Activated CD8-positive, alpha-beta memory T cell treated with anti-CD3 and anti-CD28 coated beads for 1 hour (primary cell): ENCODE data around the gene KLHDC7B.
A peak's percentile ranks its signal among the peaks of the same experiment; 100 is the strongest.
"Not testable (repeated sequence)": the region's sequence is repeated elsewhere in the genome, so short reads cannot be mapped to it uniquely, and the experiment has no call there.

Experiments
- DNase-seq, 2 donors: peaks; one replicate each; pipeline ENCODE4 v3.0.0-alpha.2; 2020; ENCODE audit warnings: low read depth in 1 of 2; ENCODE audit errors: extremely low read depth in 1 of 2

Gene KLHDC7B

DNA sequence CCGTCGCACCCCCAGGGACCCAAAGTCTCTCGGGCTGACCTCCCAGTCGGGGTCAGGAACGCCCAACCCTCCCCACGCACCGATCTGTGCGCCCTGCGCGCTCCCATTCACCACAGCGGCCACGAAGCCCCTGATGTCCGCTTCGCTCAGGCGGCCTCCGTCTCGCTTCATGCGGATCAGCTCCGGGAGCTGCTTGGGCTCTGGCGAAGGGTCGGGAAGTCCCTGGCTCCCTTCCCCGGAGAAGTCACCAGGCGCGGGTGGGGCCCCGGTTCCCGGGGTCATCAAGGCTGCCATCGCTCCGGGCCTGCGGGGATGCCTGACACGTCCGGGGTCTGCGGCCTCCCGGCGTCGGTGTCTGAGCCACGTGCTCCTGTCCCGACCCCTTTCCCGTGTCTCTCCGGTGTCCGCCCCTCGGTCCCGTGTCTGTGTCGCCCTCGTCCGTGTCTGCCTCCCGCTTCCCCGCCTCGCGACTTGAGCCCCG is 16.2 kb upstream of the KLHDC7B start:
- no peak for DNase-seq

DNA sequence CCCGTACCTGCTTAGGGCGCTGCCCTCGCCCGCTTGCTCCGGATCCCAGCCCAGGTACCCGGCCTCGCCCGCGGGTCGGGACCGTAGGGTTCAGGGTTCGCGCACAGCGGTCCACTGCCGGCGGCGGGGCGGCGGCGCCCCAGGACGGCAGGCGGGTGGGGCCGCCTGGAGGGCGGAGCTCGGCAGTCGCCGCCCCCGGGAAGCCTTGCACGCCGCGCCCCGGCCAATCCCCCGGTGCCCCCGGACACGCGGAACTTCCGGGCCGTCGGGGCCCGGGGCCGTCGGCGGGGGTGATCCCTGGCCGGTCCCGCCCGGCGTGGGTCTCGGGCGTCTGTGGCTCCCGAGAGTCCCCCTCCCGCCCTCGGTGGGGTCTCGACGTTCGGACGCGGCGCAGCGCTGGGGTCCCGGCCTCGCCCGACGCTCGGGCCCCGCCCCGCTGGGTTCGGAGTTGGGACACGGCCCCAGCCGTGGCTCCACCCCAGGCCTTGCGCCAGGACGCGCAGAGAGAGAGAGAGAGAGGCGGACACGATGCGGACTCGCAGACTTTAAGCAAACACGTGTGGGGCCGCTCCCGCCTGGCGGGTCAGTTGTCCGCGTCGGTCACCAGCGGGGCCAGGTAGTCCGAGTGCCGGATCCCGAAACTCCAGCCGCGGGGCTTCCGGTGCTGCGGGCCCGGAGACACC is 15.7 kb upstream of the KLHDC7B start, which contains the start of gene TYMP:
Gene TYMP, minus strand, starts transcription at position 116 of the 683 bp plus-strand sequence. CDS start 303 bp downstream, outside the sequence.
- peak in 1 of 2 donors; percentile 61 for DNase-seq

DNA sequence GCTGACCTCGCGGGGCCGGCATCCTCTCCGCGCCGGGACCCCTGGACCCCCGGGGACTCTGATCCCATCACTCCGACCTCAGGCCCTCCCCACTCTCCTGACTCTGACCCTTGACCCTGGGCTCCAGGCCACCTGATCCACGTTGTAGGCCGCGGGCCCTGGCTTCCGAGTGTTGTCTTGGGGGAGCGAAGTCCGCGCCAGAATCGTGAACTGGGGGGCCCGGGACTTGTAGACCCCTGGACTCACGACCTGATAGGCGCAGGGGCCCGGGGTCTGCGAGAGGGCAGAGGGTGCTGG is 15.2 kb upstream of the KLHDC7B start:
- no peak for DNase-seq

DNA sequence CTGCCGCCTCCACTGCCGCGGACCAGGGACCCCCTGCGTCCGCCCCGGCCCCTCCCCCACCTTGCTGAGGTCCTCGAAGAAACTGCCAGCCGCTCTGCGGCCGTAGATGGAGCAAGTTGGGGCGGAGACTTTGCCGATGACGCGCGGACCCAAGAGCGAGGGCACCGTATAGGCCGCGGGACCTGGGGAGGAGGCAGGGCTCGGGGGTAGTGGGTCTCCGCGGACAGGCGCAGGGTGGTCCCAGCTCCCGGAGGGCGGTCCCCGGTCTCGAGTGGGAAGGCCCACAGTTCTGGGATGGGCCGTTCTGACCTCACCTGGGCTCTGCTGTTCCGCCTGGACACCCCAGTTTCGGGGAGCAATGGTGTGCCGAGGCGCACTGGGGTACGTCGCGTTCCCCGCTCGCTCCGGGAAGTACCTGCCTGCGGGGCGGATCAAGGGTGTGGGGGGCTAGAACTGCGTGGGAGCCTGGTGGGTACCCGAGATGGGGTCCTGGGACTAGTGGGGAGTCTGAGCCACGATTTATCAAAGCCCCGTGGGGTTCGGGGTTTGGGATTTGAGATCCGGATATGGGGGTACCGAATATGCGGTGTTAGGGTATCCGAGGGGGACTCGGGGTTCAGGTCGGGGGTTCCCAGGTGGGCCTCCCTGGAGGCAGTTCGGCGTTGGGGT is 14.7 kb upstream of the KLHDC7B start:
- peak in 1 of 2 donors; percentile 74 for DNase-seq

DNA sequence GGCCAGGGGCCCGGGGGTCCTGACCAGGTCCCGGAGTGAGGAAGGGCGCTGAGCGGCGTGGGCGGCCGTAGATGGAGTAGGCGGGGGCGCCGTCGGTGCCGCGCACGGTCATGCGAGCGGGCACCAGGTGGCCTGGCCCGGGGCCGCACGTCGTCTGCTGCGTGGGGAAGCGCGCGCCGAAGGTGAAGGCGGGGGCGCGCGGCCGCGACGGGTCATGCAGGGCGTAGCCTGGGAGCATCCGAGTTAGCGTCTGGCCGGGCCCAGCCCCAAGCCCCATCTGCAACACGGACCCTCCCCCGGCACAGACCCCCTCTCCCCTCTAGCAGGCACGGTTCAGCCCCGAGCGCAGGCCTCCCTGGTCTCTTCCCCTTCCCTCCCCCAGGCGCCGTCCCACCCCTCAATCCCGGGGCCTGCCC is 14.1 kb upstream of the KLHDC7B start:
- DNase-seq, result peak in 1 of 2 donors; percentile 62

DNA sequence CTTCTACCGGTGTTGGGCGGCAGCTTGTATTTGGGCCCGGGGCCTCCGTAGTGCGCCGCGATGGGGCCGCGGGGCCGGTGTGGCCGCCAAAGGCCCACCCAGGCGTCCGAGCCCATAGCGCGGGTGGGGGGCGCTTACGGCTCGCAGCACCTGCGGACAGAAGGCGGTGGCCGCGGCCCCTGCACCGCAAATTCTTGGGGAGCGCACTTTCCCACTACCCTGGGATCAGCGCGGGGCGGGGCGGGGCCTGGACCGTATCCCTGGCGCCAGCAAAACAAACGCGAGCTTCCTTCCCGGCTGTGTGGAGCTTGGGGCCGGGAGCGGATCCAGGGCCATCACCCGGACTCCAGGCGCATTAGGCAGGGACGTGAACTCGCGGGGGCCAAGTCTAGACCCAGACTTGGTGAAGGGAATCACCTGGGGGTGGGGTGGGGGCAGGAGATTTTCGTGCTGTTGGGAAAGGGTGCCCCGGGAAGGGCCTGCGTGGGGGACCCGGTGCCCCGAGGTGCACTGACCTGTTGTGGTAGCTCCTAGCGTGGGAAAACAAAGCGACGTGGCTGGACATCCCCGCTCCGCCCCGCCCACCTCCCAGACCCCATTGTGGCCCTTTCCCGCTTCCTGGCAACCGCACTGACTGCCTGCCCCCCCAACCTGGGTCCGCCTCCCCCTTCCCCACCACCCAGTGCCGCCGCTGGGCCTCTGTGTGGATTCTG is 13.6 kb upstream of the KLHDC7B start:
- DNase-seq, result no peak

DNA sequence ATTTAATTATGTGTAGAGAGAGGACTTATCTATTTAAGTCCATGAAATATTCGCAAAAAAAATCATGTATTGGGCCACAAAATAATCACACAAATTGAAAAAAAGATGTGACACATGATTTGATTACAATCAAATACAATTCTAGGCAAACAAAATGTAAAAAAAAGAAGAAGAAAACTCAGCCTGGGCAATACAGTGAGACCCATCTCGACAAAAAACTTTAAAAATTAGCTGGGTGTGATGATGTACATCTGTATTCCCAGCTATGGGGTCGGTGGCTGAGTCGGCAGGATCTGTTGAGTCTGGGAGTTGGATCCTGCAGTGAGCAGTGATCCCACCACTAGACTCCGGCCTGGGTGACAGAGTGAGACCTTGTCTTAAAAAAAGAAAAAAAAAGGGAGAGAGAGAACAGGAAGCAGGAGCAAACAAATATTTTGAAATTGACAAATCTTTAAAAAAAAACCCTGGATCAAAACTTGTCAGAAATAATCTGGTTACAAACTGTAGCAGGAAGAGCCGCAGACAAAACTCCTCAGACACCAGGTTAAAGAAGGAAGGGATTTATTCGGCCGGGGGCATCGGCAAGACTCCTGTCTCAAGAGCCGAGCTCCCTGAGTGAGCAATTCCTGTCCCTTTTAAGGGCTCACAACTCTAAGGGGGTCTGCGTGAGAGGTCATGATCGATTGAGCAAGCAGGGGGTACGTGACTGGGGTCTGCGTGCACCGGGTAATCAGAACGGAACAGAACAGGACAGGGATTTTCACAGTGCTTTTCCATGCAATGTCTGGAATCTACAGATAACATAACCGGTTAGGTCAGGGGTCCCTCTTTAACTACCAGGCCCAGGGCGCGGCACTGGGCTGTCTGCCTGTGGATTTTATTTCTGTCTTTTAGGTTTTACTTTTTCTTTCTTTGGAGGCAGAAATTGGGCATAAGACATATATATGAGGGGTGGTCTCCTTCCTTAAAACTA is 12.6 kb upstream of the KLHDC7B start:
- no peak for DNase-seq

DNA sequence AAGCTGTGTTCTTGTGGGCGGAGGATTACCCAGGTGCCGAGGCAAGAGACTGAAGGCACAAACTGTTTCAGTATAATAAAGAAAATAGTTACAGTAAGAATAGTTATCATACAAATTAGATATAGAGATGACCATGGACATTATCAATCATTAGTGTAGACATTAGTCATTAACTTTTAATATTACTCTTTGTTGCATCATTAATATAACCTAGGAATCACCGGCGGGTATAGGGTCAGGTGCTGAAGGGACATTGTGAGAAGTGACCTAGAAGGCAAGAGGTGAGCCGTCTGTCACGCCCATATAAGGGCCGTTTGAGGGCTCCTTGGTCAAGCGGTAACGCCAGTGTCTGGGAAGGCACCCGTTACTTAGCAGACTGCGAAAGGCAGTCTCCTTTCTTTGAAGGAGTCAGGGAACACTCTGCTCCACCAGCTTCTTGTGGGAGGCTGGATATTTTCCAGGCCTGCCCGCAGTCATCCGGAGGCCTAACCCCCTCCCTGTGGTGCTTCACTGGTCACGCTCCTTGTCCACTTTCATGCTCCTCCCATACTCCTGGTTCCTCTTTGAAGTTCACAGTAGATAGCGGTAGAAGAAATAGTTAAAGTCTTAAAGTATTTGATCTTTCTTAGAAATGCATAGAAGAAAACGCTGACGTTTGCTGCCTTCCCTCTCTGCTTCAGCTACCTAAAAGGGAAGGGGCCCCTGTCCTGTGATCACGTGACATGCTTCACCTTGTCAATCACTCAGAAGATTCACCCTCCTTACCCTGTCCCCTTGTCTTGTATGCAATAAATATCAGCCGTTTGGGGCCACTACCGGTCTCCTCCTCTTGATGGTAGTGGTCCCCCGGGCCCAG is 11.6 kb upstream of the KLHDC7B start:
- DNase-seq, result not testable (repeated sequence)

DNA sequence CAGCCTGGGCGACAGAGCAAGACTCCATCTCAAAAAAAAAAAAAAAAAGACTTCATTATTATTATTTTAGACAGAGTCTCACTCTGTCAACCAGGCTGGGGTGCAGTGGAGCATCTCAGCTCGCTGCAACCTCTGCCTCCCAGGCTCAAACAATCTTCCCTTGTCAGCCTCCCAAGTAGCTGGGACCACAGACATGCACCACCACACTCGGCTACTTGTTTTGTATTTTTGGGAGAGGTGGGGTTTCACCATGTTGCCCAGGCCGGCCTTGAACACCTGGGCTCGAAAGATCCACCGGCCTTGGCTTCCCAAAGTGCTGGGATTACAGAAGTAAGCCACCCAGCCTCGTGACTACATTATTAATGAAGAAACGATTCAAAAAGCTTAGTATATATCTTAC is 10.6 kb upstream of the KLHDC7B start:
- DNase-seq, result no peak

DNA sequence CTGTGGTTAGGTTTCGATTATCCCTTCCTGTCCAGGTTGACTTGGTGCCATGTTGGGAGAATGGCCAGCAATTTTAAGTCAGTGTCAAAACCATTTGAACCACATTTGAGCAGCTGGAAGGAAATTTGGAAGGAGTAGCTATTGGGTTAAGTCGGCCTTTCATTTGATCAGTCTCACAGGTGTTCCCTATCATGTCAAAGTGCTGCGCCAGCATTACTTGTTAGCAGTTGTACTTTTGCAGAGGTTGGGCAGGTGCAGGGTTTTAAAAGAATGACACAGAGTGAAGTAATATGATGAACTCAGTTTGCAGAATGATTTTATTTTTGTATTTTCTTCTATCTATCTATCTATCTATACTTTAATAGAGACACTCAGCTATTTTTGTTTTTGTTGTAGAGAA is 9.5 kb upstream of the KLHDC7B start:
- DNase-seq, result no peak

DNA sequence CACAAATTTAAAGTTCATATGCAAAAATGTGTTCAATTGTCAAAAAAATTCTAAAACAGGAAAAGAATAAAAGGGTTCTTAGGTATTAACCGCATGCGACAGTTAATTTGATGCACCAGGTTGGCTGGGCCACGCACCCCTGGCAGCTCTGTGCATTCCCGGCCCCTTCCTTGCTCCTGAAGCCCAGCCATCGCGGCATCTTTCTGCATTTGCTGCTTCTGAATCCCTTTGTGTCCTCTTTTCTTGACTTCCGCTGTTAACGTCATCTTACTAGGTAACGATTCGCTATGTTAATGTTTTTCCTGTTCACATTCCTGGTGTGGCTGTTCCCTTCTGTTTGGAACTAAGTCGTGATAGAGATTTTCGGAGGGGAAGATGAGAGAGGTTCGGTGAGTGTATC is 7.9 kb upstream of the KLHDC7B start:
- no peak for DNase-seq

DNA sequence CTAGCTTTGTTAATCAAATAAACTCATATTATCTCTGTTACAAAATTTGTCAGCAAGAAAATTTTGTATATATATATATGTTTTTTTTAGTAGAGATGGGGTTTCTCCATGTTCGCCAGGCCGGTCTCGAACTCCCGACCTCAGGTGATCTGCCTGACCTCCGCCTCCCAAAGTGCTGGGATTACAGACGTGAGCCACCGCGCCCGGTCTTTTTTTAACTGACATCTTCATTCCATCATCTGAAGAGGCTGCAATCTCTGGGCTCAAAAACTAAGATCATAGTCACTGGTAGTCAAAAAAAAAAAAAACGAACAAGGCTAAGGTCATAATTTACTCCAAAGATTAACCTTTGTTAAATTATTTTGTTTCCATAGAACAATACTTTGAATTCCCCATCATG is 5.3 kb upstream of the KLHDC7B start:
- DNase-seq, result no peak

DNA sequence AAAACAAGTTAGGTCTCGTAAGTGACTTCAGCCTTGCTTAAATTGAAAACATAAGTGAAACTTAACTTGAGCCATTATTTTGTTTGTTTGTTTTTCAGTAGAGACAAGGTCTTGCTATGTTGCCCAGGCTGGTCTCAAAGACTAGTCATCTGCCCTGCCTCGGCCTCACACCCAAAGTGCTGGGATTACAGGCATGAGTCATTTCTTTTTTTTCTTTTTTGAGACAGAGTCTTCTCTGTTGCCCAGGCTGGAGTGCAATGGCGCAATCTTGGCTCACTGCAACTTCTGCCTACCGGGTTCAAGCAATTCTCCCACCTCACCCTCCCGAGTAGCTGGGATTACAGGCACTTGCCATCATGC is 4.1 kb upstream of the KLHDC7B start:
- DNase-seq, result not testable (repeated sequence)

DNA sequence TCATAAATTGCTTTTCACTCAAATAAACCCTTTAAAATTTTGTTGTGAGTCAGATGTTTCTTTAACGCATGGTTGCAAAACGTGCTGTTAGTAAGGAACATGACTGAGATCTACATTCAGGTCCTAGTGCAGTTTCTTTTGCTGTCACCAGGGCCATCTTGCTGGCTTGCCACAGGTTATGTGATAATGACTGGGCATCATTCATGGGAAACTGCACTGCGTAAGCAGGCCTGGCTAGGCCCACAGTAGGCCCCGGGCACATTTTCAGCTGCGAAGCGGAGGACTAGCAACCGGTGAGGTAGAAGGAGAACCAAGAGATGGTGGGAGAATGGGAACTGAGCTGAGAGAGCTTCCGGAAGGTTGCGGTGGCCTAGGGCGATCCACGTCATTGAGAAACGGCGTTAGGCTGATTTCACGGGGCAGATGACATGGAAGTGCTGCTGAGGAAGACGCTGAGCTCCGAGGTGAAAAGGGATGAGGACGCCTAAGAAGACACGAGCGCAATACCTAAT is 3.2 kb upstream of the KLHDC7B start:
- DNase-seq, result no peak

DNA sequence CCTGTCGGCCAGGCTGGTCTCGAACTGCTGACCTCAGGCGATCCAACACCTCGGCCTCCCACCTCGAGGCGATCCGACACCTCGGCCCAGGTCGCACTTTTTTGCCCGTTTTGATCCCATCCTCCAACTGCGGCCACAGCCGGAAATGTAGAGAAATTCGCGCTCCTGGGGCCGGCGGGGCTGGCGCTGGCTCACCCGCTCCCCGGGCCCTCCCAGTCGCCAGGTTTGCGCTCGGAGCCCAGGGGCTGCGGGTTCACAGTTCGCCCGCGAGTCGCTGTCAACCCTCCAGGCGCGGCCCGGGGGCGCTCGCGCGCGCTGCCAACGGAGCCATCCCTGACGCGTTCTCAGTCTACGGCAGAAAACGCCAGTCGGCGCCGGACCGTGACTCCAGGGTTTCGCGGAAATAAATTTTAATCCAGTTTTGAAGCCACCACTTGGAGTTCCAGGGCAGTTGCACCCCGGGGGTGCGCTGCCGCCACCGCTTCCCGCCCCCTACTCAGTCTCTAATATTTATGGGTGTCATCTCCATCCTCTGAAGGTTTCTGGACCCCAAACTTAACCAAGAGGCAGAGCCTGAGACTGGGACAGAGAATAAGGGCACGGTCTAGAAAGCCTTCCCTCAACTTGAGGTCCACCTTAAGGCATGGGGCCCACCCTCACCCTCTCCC is 1.5 kb upstream of the KLHDC7B start:
- DNase-seq, result peak in 1 of 2 donors; percentile 79

DNA sequence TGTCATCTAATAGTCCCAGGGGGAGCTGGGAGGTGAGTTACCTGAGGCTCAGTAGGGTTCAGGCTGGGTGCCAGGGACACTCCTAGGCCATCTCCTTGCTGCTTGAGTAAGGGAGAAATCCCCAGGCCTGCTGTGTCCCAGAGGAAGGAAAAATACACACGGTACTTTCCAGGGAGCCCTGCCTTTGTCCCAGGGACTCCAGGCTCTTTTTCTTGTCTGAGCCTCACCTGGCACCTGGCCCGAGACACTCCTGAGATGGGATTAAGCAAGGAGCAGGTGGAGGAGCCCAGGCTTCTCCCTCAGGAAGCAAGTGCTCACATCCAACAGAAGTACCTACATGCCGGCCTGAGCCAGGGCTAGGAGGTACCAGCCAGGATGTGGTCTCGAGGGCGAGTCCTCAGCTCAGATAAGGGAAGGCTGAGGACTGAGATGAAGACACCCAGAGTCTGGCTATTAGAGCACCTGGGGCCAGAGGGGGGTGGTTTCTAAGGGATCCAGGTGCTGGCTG is 899 bp upstream of the KLHDC7B start:
- DNase-seq, result no peak

DNA sequence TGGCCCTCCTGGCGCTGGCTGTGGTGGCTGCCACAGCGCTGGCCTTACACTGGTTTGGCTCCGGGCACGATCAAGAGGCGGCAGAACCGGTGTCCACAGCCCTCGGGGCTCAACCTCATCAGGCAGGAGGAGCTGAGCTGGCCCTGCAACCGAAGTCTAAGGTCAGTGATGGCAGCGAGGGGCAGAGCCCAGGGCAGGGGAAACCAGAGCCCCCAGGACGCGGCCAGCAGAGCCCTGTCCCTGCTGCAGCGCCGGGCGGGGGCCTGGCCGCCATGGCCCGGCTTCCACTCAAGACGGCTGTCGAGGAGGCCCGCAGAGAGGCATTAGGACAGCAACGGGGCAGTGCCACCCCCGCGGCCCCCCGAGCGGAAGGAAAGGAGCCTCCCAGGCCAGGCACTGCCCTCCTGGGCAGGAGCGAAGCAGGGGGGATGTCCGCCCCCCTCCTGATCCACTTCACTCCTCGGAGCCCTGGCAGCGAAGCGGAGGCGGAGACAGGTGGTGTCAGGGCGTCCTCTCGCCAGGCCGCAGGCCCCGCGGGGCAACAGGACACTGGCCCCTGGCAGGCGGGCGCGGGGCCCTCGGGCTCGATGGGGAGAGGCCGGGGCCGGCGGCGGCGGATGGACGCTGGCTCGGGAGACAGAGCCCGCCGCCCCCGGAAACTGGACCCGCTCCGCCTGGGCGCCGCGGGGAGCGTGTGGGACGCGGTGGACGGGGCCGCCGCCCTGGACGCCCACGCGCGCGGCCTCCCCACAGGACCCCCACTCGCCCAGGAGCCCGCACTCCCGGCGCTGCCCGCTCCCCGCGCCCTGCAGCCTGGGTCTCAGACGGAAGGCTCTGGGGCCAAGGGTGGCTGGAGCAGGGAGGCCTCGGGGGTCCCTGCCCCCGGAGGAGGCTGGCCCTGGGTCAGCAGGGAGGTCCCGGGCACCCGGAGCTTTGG is 895 bp downstream of the KLHDC7B start:
- no peak for DNase-seq
